ENCODE results near the gene LHFPL6. TPM values are rescaled to one million over a fixed set of nuclear protein-coding genes. Genes with fewer than 3 reads are reported as not detected.

The LHFPL6 gene
- total and polyA plus RNA-seq, 2 experiments from 2014 or later = 7.8 to 9.5 TPM

DNA sequence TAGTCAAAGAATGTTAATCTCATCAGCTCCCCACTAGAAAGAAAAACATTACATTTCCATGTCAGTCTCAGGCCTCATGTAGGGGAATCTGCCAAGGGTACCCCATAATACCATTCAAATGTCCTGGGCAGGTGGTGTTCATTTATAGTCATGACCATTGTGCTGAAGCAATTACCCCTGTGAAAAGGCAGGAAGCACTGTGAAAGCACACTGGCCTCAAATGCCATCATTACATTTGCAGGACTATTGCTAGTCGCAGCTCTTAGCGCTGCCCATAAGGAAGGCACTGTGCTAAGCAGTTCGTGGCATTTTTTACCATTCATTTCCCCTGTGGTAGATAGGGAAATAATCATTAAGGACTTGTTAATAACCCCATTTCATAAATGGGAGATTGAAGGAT lies 109.0 kb downstream of the LHFPL6 start (continued):
- TF ChIP-seq, protein P1, sequence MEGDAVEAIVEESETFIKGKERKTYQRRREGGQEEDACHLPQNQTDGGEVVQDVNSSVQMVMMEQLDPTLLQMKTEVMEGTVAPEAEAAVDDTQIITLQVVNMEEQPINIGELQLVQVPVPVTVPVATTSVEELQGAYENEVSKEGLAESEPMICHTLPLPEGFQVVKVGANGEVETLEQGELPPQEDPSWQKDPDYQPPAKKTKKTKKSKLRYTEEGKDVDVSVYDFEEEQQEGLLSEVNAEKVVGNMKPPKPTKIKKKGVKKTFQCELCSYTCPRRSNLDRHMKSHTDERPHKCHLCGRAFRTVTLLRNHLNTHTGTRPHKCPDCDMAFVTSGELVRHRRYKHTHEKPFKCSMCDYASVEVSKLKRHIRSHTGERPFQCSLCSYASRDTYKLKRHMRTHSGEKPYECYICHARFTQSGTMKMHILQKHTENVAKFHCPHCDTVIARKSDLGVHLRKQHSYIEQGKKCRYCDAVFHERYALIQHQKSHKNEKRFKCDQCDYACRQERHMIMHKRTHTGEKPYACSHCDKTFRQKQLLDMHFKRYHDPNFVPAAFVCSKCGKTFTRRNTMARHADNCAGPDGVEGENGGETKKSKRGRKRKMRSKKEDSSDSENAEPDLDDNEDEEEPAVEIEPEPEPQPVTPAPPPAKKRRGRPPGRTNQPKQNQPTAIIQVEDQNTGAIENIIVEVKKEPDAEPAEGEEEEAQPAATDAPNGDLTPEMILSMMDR (conservative IDR thresholded peaks at IDR 0.05; ENCODE audit: low read depth in 2 of 2) = peak in 1 of 2 experiments; percentile 3; a peak in 1 of 4 replicates
- TF ChIP-seq, protein P2, sequence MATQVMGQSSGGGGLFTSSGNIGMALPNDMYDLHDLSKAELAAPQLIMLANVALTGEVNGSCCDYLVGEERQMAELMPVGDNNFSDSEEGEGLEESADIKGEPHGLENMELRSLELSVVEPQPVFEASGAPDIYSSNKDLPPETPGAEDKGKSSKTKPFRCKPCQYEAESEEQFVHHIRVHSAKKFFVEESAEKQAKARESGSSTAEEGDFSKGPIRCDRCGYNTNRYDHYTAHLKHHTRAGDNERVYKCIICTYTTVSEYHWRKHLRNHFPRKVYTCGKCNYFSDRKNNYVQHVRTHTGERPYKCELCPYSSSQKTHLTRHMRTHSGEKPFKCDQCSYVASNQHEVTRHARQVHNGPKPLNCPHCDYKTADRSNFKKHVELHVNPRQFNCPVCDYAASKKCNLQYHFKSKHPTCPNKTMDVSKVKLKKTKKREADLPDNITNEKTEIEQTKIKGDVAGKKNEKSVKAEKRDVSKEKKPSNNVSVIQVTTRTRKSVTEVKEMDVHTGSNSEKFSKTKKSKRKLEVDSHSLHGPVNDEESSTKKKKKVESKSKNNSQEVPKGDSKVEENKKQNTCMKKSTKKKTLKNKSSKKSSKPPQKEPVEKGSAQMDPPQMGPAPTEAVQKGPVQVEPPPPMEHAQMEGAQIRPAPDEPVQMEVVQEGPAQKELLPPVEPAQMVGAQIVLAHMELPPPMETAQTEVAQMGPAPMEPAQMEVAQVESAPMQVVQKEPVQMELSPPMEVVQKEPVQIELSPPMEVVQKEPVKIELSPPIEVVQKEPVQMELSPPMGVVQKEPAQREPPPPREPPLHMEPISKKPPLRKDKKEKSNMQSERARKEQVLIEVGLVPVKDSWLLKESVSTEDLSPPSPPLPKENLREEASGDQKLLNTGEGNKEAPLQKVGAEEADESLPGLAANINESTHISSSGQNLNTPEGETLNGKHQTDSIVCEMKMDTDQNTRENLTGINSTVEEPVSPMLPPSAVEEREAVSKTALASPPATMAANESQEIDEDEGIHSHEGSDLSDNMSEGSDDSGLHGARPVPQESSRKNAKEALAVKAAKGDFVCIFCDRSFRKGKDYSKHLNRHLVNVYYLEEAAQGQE (IDR thresholded peaks at IDR 0.05; ENCODE audit: unreplicated experiment) = no peak
- TF ChIP-seq ZNF114 (CRISPR knock-in tag; IDR thresholded peaks at IDR 0.05) (no peak), EZH2phosphoT487 (IDR thresholded peaks at IDR 0.05; ENCODE audit: unreplicated experiment) (no peak), EZH2 (IDR thresholded peaks at IDR 0.05; ENCODE audit: low read depth, unreplicated experiment) (no peak), ZNF331 (CRISPR knock-in tag; IDR thresholded peaks at IDR 0.05; ENCODE audit: low read depth) (no peak)

DNA sequence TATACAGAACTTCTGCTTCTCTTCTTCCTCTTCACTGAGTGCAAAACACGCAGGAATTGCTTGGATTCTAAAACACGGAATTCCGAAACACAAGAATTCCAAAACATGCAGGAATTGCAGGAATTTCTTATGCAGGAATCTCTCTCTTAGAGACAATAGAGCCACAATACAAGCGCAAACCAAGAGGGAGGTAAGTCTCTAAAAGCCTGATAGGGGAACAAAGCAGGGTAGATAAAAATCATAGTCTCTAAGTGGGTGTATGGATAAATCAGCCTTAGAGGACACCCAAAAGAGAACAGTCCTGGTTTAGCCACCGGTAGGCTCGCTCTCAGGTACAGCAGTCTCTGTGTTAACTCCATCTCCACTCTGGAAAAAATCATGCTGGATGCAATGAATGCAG lies 112.9 kb downstream of the LHFPL6 start:
- Histone ChIP-seq H3K4me3 (peak overlapping the region; percentile 1; the same call in 1 of the 2 replicates), H2AFZ (no peak overlapping the region), H3K4me2 (peak overlapping the region; percentile 13), H3K79me2 (replicated peaks; ENCODE audit: insufficient read depth) (no peaks in the 10 kb centered on the region), H3K36me3 (ENCODE audit: insufficient read depth) (no peaks in the 10 kb centered on the region), H3K9me2 (ENCODE audit: insufficient read depth) (no peaks in the 10 kb centered on the region), H3F3A (replicated peaks; ENCODE audit: low read depth) (no peaks in the 10 kb centered on the region), H3K27me3 (ENCODE audit: insufficient read depth) (peaks cover 16% of the 10 kb centered on the region), H4K20me1 (replicated peaks; ENCODE audit: insufficient read depth) (no peaks in the 10 kb centered on the region), H3K27ac (ENCODE audit: low read depth) (peak overlapping the region; percentile 75), H3K4me1 (ENCODE audit: insufficient read depth) (peaks cover 63% of the 10 kb centered on the region)
- Mint-ChIP-seq H3K4me3 (peak overlapping the region; percentile 46; the same call in 2 of the 3 replicates), H3K27ac (peak overlapping the region; percentile 79), H3K4me1 (peaks cover 69% of the 10 kb centered on the region), H3K36me3 (ENCODE audit: low read depth) (no peaks in the 10 kb centered on the region), H3K27me3 (ENCODE audit: insufficient read depth, low read depth, poor library complexity) (peaks cover 10% of the 10 kb centered on the region), H3K9me3 (no peaks in the 10 kb centered on the region)
- ATAC-seq (peak; percentile 93), DNase-seq (ENCODE audit: low spot score) (peak; percentile 96)
- peak; percentile 72 for TF ChIP-seq NANOG (IDR thresholded peaks at IDR 0.05; ENCODE audit: borderline replicate concordance)
- TF ChIP-seq, protein P3, sequence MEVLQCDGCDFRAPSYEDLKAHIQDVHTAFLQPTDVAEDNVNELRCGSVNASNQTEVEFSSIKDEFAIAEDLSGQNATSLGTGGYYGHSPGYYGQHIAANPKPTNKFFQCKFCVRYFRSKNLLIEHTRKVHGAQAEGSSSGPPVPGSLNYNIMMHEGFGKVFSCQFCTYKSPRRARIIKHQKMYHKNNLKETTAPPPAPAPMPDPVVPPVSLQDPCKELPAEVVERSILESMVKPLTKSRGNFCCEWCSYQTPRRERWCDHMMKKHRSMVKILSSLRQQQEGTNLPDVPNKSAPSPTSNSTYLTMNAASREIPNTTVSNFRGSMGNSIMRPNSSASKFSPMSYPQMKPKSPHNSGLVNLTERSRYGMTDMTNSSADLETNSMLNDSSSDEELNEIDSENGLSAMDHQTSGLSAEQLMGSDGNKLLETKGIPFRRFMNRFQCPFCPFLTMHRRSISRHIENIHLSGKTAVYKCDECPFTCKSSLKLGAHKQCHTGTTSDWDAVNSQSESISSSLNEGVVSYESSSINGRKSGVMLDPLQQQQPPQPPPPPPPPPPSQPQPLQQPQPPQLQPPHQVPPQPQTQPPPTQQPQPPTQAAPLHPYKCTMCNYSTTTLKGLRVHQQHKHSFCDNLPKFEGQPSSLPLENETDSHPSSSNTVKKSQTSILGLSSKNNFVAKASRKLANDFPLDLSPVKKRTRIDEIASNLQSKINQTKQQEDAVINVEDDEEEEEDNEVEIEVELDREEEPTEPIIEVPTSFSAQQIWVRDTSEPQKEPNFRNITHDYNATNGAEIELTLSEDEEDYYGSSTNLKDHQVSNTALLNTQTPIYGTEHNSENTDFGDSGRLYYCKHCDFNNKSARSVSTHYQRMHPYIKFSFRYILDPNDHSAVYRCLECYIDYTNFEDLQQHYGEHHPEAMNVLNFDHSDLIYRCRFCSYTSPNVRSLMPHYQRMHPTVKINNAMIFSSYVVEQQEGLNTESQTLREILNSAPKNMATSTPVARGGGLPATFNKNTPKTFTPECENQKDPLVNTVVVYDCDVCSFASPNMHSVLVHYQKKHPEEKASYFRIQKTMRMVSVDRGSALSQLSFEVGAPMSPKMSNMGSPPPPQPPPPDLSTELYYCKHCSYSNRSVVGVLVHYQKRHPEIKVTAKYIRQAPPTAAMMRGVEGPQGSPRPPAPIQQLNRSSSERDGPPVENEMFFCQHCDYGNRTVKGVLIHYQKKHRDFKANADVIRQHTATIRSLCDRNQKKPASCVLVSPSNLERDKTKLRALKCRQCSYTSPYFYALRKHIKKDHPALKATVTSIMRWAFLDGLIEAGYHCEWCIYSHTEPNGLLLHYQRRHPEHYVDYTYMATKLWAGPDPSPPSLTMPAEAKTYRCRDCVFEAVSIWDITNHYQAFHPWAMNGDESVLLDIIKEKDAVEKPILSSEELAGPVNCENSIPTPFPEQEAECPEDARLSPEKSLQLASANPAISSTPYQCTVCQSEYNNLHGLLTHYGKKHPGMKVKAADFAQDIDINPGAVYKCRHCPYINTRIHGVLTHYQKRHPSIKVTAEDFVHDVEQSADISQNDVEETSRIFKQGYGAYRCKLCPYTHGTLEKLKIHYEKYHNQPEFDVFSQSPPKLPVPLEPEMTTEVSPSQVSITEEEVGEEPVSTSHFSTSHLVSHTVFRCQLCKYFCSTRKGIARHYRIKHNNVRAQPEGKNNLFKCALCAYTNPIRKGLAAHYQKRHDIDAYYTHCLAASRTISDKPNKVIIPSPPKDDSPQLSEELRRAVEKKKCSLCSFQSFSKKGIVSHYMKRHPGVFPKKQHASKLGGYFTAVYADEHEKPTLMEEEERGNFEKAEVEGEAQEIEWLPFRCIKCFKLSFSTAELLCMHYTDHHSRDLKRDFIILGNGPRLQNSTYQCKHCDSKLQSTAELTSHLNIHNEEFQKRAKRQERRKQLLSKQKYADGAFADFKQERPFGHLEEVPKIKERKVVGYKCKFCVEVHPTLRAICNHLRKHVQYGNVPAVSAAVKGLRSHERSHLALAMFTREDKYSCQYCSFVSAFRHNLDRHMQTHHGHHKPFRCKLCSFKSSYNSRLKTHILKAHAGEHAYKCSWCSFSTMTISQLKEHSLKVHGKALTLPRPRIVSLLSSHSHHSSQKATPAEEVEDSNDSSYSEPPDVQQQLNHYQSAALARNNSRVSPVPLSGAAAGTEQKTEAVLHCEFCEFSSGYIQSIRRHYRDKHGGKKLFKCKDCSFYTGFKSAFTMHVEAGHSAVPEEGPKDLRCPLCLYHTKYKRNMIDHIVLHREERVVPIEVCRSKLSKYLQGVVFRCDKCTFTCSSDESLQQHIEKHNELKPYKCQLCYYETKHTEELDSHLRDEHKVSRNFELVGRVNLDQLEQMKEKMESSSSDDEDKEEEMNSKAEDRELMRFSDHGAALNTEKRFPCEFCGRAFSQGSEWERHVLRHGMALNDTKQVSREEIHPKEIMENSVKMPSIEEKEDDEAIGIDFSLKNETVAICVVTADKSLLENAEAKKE (CRISPR knock-in tag; IDR thresholded peaks at IDR 0.05) = peak; percentile 48; the same call in 1 of the 2 replicates
- TF ChIP-seq, protein P1 (conservative IDR thresholded peaks at IDR 0.05; ENCODE audit: low read depth in 2 of 2) = no peak

Measured in GM23338 (cell line).